GM18502 (cell line): ENCODE measurements around the gene AGGF1.
"Not testable (repeated sequence)": the region's sequence is repeated elsewhere in the genome, so short reads cannot be mapped to it uniquely, and the experiment has no call there.

ENCODE experiments used
- ATAC-seq: cut with Tn5 transposase; IDR thresholded peaks from one replicate; pipeline ENCODE4 v1.9.1; 2021; ENCODE audit warnings: mild to moderate bottlenecking; ENCODE audit not compliant: unreplicated experiment, poor library complexity

The AGGF1 gene

GRCh38 chr5:77022511-77023417 lies 7.4 kb upstream of the AGGF1 start:
- no peak for ATAC-seq

GRCh38 chr5:77024490-77024889 lies 5.7 kb upstream of the AGGF1 start:
- ATAC-seq, result no peak

GRCh38 chr5:77028631-77029375 lies 1.4 kb upstream of the AGGF1 start:
- no peak for ATAC-seq

- ATAC-seq, result no peak
Measured at GRCh38 chr5:77029376-77029885, 773 bp upstream of the AGGF1 start.

- ATAC-seq, result no peak
Measured at GRCh38 chr5:77031891-77032290, 1.7 kb downstream of the AGGF1 start.

GRCh38 chr5:77032635-77033034 lies 2.4 kb downstream of the AGGF1 start:
- no peak for ATAC-seq

GRCh38 chr5:77033338-77033737 lies 3.1 kb downstream of the AGGF1 start:
- ATAC-seq, result no peak

GRCh38 chr5:77035950-77036349 lies 5.7 kb downstream of the AGGF1 start:
- ATAC-seq, result no peak

GRCh38 chr5:77046416-77047073 lies 16.3 kb downstream of the AGGF1 start:
- no peak for ATAC-seq

GRCh38 chr5:77064040-77064439 lies 33.8 kb downstream of the AGGF1 start:
- no peak for ATAC-seq

GRCh38 chr5:77065256-77065655 lies 35.1 kb downstream of the AGGF1 start:
- no peak for ATAC-seq

- ATAC-seq, result peak; percentile 38
Measured at GRCh38 chr5:77066184-77066583, 36.0 kb downstream of the AGGF1 start.

GRCh38 chr5:77066823-77067442 lies 36.7 kb downstream of the AGGF1 start:
- peak; percentile 61 for ATAC-seq

GRCh38 chr5:77073667-77074066 lies 43.5 kb downstream of the AGGF1 start:
- no peak for ATAC-seq

- ATAC-seq, result no peak
Measured at GRCh38 chr5:77074745-77075144, 44.5 kb downstream of the AGGF1 start.

GRCh38 chr5:77076961-77077828 lies 47.0 kb downstream of the AGGF1 start:
- ATAC-seq, result peak; percentile 89

GRCh38 chr5:77077829-77078176 lies 47.6 kb downstream of the AGGF1 start:
- no peak for ATAC-seq

- not testable (repeated sequence) for ATAC-seq
Measured at GRCh38 chr5:77080479-77080878, 50.3 kb downstream of the AGGF1 start.

GRCh38 chr5:77080905-77081304 lies 50.7 kb downstream of the AGGF1 start:
- no peak for ATAC-seq
